GM18909 (cell line): Measurements from ENCODE around the gene CSMD2.

Source experiments
- ATAC-seq: cut with Tn5 transposase; IDR thresholded peaks from one replicate; pipeline ENCODE4 v1.9.1; 2021; ENCODE audit warnings: mild to moderate bottlenecking; ENCODE audit not compliant: unreplicated experiment, poor library complexity

The CSMD2 gene

GRCh38 chr1:33601751-33602150 is 563.3 kb downstream of the CSMD2 start:
- ATAC-seq: no peak

- ATAC-seq: no peak
These were observed 565.4 kb downstream of the CSMD2 start for GRCh38 chr1:33599516-33600115.

GRCh38 chr1:33588726-33589125 is 576.3 kb downstream of the CSMD2 start:
- no peak for ATAC-seq

GRCh38 chr1:33586795-33587194 is 578.2 kb downstream of the CSMD2 start:
- no peak for ATAC-seq

- no peak for ATAC-seq
These were observed 578.9 kb downstream of the CSMD2 start for GRCh38 chr1:33586106-33586505.

- no peak for ATAC-seq
These were observed 581.5 kb downstream of the CSMD2 start for GRCh38 chr1:33583567-33583966.

- no peak for ATAC-seq
These were observed 586.2 kb downstream of the CSMD2 start for GRCh38 chr1:33578557-33579448.

- no peak for ATAC-seq
These were observed 587.4 kb downstream of the CSMD2 start for GRCh38 chr1:33577663-33578062.

GRCh38 chr1:33576821-33577599 is 588.0 kb downstream of the CSMD2 start:
- ATAC-seq: no peak

- ATAC-seq: no peak
These were observed 589.6 kb downstream of the CSMD2 start for GRCh38 chr1:33575324-33575879.

GRCh38 chr1:33573661-33574060 is 591.4 kb downstream of the CSMD2 start:
- ATAC-seq: no peak

- no peak for ATAC-seq
These were observed 592.6 kb downstream of the CSMD2 start for GRCh38 chr1:33572387-33572786.

- no peak for ATAC-seq
These were observed 595.7 kb downstream of the CSMD2 start for GRCh38 chr1:33569331-33569730.

GRCh38 chr1:33563699-33564098 is 601.3 kb downstream of the CSMD2 start:
- ATAC-seq: no peak

GRCh38 chr1:33562563-33562962 is 602.5 kb downstream of the CSMD2 start:
- no peak for ATAC-seq

- no peak for ATAC-seq
These were observed 603.5 kb downstream of the CSMD2 start for GRCh38 chr1:33561576-33561975.

- ATAC-seq: no peak
These were observed 604.4 kb downstream of the CSMD2 start for GRCh38 chr1:33560680-33561079.

GRCh38 chr1:33548721-33549120 is 616.3 kb downstream of the CSMD2 start:
- no peak for ATAC-seq

GRCh38 chr1:33548319-33548718 is 616.7 kb downstream of the CSMD2 start:
- no peak for ATAC-seq

GRCh38 chr1:33547576-33547975 is 617.5 kb downstream of the CSMD2 start:
- no peak for ATAC-seq

GRCh38 chr1:33541966-33542365 is 623.1 kb downstream of the CSMD2 start:
- ATAC-seq: no peak
